ENCODE measurements around the gene JMJD4.
A peak's percentile ranks its signal among the peaks of the same experiment; 100 is the strongest.

JMJD4 gene

GRCh38 chr1:227778401-227778947 is 43.4 kb upstream of the JMJD4 start:
- H3K4me3 ChIP-seq (ENCODE audit: low read length) = no peak overlapping the region
- DNase-seq (ENCODE audit: low read depth) = peak; percentile 47
- TF ChIP-seq, protein P1, sequence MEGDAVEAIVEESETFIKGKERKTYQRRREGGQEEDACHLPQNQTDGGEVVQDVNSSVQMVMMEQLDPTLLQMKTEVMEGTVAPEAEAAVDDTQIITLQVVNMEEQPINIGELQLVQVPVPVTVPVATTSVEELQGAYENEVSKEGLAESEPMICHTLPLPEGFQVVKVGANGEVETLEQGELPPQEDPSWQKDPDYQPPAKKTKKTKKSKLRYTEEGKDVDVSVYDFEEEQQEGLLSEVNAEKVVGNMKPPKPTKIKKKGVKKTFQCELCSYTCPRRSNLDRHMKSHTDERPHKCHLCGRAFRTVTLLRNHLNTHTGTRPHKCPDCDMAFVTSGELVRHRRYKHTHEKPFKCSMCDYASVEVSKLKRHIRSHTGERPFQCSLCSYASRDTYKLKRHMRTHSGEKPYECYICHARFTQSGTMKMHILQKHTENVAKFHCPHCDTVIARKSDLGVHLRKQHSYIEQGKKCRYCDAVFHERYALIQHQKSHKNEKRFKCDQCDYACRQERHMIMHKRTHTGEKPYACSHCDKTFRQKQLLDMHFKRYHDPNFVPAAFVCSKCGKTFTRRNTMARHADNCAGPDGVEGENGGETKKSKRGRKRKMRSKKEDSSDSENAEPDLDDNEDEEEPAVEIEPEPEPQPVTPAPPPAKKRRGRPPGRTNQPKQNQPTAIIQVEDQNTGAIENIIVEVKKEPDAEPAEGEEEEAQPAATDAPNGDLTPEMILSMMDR (conservative IDR thresholded peaks at IDR 0.05; ENCODE audit: low read length) = no peak

GRCh38 chr1:227777646-227778045 is 42.5 kb upstream of the JMJD4 start:
- TF ChIP-seq, protein P1 (conservative IDR thresholded peaks at IDR 0.05; ENCODE audit: low read length) = no peak
- no peak overlapping the region for H3K4me3 ChIP-seq (ENCODE audit: low read length)
- no peak for DNase-seq (ENCODE audit: low read depth)

DNA sequence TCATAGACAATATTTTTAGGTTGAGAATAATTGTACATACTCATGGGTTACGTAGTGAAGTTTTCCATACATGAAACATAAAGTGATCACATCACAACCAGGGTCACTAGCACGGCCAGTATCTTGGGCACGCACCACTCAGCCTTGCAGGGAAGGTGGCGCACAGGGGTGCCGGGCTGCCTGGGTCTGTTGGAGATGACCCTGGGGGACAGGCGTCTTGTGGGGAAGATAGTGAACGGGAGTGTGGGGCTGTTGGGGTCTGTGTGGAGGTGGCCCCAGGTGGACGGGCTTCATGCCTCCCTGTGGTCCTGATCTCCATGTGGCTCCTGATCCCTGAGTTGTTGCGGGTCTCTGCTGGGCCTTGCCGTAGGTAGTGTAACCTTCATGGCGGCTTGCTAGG is 42.1 kb upstream of the JMJD4 start:
- TF ChIP-seq, protein P1 (conservative IDR thresholded peaks at IDR 0.05; ENCODE audit: low read length) = no peak
- no peak overlapping the region for H3K4me3 ChIP-seq (ENCODE audit: low read length)
- DNase-seq (ENCODE audit: low read depth) = no peak

GRCh38 chr1:227776331-227776771 is 41.2 kb upstream of the JMJD4 start:
- peak; percentile 90 for DNase-seq (ENCODE audit: low read depth)
- TF ChIP-seq, protein P1 (conservative IDR thresholded peaks at IDR 0.05; ENCODE audit: low read length) = no peak
- no peak overlapping the region for H3K4me3 ChIP-seq (ENCODE audit: low read length)

DNA sequence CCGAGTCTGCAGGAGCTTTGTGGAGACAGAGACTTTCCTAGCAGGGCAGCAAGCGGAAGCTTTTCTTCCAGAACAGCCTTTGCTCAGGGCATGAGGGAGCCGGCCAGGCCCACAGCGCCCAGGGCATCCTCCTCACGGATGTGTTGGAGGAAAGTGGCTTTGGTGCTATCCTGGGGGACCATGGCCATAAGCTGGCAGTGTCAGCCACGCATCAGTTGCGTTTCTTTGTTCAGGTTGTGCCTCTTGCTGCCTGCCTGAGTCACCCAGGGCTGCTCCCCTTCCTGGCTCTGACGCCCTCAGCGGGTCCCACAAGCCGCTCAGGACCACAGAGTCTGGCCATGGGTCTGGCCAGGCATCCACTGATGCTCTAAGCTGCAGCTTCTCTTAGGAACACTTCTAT is 40.7 kb upstream of the JMJD4 start:
- no peak overlapping the region for H3K4me3 ChIP-seq (ENCODE audit: low read length)
- TF ChIP-seq, protein P1 (conservative IDR thresholded peaks at IDR 0.05; ENCODE audit: low read length) = no peak
- DNase-seq (ENCODE audit: low read depth) = no peak

- peak; percentile 83 for DNase-seq (ENCODE audit: low read depth)
- no peak overlapping the region for H3K4me3 ChIP-seq (ENCODE audit: low read length)
- TF ChIP-seq, protein P1 (conservative IDR thresholded peaks at IDR 0.05; ENCODE audit: low read length) = no peak
Observed at GRCh38 chr1:227774821-227775661, 39.9 kb upstream of the JMJD4 start.
